ENCODE measurements around the gene SH2D6.
"Not testable (repeated sequence)": the region's sequence is repeated elsewhere in the genome, so short reads cannot be mapped to it uniquely, and the experiment has no call there.

SH2D6 gene

DNA sequence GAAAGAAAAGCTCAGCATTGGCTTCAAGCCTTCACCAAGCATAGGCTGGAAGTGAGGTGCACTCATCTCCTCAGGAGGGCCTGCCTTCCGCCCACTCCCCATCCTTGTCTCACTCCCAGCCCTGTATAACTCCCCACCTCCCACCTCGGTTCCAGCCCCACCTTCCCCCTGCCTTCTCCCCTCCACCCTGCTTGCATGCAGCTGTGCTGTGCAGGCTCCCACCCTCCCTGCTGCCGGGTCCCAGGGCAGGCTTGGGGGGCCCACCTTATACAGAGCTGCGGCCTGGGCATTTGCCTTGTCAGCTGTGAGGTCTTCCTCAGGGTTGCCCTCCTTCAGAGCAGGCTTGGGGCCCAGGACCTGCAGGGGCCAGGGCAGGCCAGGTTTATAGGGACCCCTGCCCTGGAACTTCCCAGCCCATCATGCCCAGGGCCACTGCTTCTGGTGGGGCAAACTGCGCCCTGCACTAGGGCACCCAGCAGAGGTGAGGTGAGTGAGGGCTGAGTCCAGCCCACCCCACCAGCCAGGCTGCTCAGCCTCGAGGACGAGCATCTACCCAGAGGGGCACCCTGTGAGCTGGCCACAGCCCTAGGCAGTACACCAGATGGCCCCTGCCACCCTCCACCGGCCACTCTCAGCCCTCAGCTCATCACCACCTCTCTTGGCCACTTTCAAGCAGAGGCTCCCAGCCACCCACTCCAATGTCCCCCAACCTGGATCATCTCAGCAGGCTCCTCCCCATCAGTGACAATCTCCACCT, 19.9 kb upstream of the SH2D6 start:
- DNase-seq = no peak

- DNase-seq = no peak
Measured at GRCh38 chr2:85399183-85399455, 19.4 kb upstream of the SH2D6 start.

- no peak for DNase-seq
Measured at GRCh38 chr2:85400023-85400422, 18.5 kb upstream of the SH2D6 start.

DNA sequence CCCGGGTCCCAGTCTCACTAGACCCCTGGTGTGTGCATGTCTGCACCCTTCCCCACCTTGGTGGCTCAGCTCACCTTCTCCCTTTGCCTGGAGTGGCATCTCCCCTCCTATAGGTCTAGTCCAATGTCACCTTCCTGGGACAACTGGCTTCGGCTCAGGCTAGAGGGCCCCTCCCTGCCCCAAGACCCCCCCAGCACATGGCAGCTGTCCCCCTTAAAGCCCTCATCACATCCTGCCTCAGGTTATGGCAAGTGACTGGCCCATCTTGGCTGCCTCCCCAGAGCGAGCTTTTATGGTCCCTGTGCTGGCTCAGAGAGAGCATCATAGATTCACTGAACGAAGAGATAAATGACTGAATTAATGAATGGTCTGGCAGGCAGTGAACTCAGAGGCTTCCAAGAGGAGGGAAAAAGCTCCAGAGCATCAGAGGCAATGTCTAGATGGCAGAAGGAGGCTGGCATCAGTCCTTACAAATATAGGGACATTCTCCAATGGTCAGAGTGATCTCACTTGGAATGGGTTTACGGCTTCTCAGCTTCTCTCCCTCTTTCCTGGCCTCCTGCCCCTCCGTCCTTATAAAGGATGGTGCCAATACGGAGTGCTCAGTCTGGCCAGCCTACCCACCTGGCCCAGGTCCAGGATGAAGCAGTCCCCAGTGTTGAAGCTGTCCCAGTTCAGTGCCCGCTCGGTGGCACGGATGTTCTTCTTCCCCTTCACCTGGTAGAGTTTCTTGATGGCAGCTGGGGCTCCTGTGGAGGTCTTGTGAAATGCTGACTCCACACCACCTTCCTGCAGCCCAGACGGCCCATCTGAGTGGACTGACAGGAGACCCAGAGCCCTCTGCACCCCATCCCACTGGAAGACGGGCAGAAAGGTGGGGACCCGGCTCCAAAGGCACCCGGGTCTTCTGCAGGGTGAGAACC, 17.7 kb upstream of the SH2D6 start:
- DNase-seq = no peak

GRCh38 chr2:85401464-85401805, 17.1 kb upstream of the SH2D6 start:
- no peak for DNase-seq

DNA sequence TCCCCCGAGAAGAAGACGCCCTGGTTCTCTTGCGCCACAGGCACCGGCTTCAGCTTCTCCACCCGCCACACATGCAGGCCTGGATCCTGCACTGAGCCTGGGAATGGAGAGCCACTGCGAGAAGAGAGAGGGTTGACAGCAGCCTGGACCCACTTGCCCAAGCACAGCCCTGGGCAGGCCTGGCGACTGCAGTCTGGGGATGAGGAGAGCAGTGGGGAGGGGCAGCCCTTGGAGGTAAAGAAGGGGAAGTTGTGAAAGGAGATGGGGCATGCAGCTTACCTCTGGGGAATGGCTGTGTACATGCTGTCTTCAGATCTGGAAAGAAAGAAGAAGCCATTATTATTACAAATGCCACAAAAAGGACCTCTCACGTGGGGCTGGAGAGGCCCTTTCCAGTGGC, 16.7 kb upstream of the SH2D6 start:
- no peak for DNase-seq

- no peak for DNase-seq
Measured at GRCh38 chr2:85405201-85406059, 13.1 kb upstream of the SH2D6 start.

- no peak for DNase-seq
Measured at GRCh38 chr2:85409845-85410583, 8.5 kb upstream of the SH2D6 start, which contains the start of gene CAPG. Gene CAPG, minus strand, starts transcription at chr2:85410366. Its CDS starts 8,221 bp downstream, at chr2:85402145.

GRCh38 chr2:85410584-85411404, 7.7 kb upstream of the SH2D6 start:
- no peak for DNase-seq

GRCh38 chr2:85411405-85411748, 7.1 kb upstream of the SH2D6 start:
- DNase-seq = no peak

DNA sequence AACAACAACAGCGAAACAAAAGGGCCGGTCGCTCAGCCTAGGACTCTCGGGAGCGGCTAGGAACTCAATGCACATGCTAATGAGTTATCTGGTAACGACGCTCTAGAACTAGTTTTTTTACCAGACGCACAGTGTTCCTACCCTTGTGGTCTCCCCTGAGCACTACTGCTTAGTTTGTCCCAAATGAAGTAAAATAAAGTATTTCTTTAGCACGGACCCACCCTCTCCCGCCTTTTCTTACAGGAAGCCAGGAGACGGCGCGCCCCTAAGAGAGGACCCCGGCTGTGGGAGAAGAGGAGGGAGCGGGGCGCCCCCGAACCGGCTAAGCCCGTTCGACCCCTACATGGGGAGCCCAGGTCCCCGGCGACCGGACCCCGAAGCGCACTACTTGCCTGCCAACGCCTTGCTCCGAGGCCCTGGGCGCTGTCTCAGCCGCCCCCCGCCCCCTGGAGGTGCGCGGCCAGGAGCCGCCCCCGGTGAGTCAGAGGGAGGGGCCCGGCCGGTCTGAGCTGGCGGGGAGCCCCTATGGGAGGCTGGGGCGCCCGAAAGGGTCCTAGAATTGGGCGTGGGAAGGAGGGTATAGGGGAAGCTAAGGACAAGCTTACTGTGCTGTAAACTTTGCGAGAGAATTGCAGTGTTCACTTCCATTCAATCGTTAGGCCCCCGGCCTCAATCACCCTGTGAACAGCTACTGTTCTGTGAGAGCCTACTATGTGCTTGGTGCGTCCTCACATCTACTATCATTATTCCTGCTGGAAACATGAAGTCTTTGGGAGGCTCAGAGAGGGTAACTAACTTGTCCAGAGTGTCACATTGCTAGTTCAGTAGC, 4.7 kb upstream of the SH2D6 start:
- DNase-seq = no peak

GRCh38 chr2:85414421-85414759, 4.1 kb upstream of the SH2D6 start:
- not testable (repeated sequence) for DNase-seq

DNA sequence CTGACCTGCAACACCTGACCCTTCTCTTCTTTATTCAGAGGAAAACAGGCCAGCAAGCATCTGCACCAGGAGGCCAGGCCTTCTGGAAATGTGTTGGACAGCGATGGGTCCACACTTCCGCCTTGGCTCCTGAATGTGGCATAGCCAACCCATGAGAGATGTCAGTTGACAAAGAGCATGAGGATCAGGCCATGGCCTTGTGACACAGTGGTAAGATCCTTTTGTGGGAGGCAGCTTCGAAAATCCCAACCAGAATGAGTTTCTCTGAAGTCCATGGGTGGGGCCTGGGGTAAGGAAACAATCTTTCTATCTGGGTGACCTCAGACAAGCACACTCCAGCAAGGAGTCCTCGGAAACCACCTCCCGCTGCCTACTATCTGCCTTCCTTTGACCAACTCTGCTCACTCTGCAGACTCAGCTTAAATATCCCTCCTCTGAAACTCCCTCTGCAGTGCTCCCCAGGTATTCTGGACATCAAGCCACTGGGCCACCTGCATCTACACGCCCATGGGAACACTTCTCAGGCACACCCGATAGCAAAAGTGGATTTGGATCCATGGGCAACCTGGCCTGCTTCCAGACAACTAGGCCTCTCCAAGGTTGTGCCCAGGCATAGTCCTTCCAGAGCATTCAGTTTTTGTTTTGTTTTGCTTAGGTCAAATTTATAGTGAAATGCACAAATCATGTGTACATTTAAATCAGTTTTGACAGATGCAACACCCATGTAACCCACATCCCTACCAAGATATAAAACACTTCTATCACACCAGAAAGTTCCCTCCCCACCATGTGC, 3.6 kb upstream of the SH2D6 start:
- DNase-seq = no peak

GRCh38 chr2:85415980-85416650, 2.4 kb upstream of the SH2D6 start:
- no peak for DNase-seq

DNA sequence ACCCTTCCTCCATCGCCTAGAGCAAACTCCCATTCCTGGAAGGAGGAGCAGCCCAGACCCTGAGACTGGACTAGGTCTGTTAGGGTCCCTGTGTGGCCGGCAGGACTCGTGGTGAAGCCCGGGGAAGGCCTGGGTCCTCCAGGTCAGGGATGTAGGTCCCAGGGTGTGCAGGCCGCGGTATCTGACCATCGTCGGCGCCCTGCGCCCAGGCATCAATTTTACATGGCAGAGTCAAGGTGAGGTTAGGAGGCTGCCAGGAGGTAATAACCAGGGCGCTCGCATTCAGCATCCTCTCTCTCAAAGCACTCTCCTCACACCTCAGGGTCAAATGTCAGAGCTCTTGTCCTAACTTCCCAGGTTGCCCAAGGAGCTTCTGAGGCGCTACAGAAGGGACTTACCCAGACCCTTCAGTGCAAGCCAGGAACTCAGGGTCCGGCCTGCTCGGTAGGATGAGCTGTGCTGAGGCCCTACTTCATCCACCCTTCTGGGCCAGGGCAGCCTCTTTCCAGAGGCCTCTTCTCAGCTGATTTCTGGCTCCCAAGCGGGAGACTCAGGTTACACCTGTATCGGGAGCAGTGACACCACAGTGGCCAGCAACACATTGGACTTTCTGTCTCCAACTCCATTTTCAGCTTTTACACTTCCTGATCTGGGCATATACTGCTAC, 628 bp downstream of the SH2D6 start:
- no peak for DNase-seq

DNA sequence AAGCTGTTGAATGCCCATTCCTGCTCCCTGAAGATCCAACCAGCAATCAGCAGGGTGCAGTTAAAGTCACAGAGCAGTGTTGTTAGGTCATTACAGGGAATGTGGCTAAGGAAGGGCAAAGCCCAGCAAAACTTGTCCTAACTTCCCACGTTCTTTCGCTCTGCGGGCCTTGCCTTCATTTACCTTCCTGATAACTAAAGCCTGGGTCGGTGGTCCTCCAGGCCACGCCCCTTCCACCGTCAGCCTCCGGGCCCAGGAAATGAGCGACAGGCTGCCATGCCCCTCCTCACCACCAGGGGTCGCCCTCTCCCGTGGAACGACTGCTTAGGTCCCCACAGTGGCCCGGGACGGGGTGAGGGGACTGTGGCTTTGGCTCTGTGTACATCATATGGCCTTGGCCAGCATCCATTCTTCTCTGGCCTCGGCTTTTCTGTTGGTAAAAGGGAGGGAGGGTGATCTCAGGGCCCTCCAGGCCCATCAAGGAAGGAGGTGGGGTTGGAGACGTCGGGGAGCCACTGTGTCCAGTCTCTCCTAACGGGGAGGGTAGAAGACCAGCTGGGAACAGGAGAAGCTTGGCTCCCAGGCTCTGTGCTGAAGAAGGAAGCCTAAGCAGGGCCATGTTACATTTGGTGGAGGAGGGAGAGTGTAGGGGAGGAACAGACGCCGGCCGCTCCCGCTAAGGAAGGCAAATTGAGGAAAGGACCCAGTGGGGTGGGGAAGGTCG, 2.2 kb downstream of the SH2D6 start:
- peak; percentile 84 for DNase-seq

- DNase-seq = peak; percentile 37
Measured at GRCh38 chr2:85421260-85422071, 3.0 kb downstream of the SH2D6 start.
